AG04450 (cell line): Measurements from ENCODE around the gene MDC1. TPM values are rescaled to one million over a fixed set of nuclear protein-coding genes. Genes with fewer than 3 reads are reported as not detected.

Experiments used
- CTCF ChIA-PET: fragments of 300-600, 350-600 bp; formaldehyde crosslinking; extraction: SDS; loops from one replicate; lab custom pipeline; 2022; ENCODE audit warnings: antibody characterized with exemption, inconsistent platforms; lab: Charles Lee
- POLR2A ChIA-PET: fragments of 350-600 bp; formaldehyde crosslinking; extraction: SDS; loops from one replicate; lab custom pipeline; 2021; ENCODE audit warnings: antibody characterized with exemption, inconsistent platforms; lab: Yijun Ruan, JAX
- DNase-seq: peaks from one replicate; pipeline ENCODE4 v3.0.0-alpha.2; 2011; ENCODE audit warnings: low read depth, low spot score
- H3K27ac ChIP-seq: one replicate; pipeline ENCODE4 v1.5.1; 2012; ENCODE audit warnings: low read depth, low read length, control low read depth
- H3K27me3 ChIP-seq: one replicate; pipeline ENCODE4 v1.6.0; 2012; ENCODE audit warnings: low read length; ENCODE audit not compliant: control insufficient read depth, insufficient read depth
- H3K4me3 ChIP-seq: 2 replicates; pipeline ENCODE4 v1.5.1; 2011; ENCODE audit warnings: mild to moderate bottlenecking, low read depth, low read length, control low read depth
- H3K9me3 ChIP-seq: 2 replicates; pipeline ENCODE4 v1.5.1; 2012; ENCODE audit warnings: low read length; ENCODE audit not compliant: control insufficient read depth, insufficient read depth
- CTCF ChIP-seq: IDR thresholded peaks from 2 replicates; pipeline ENCODE4 v1.5.1; 2011; ENCODE audit warnings: low read depth, low read length, control low read depth, inconsistent platforms
- polyA plus RNA-seq: library from polyadenylated mRNA; depleted of rRNA; stranded (reverse); fragments of >200 nt; gene quantifications from 2 replicates; pipeline ENCODE4 v1.2.3, GENCODE V29; 2011

The MDC1 gene
- polyA plus RNA-seq, 1 experiment: 4.1 TPM

GRCh38 chr6:30657454-30657853, 59.6 kb downstream of the MDC1 start:
- DNase-seq: no peak
- CTCF ChIA-PET: no interaction called here
- H3K4me3 ChIP-seq: no peak overlapping the region
- no peaks in the 10 kb centered on the region for H3K27me3 ChIP-seq
- no peaks in the 10 kb centered on the region for H3K9me3 ChIP-seq
- TF ChIP-seq CTCF: no peak
- no peak overlapping the region for H3K27ac ChIP-seq
- POLR2A ChIA-PET: no interaction called here

- TF ChIP-seq CTCF: no peak
- POLR2A ChIA-PET: no interaction called here
- no peak overlapping the region for H3K4me3 ChIP-seq
- CTCF ChIA-PET: interaction anchor here (1.2 kb wide), 1 partner anchor 16 kb away, joined by 4 read pairs; the partner anchor contains the start of gene DHX16
- no peaks in the 10 kb centered on the region for H3K27me3 ChIP-seq
- no peak for DNase-seq
- no peaks in the 10 kb centered on the region for H3K9me3 ChIP-seq
- peak overlapping the region; percentile 21 for H3K27ac ChIP-seq
Observed at GRCh38 chr6:30656513-30656912, 60.6 kb downstream of the MDC1 start.

- TF ChIP-seq CTCF: no peak
- CTCF ChIA-PET: interaction anchor here (1.2 kb wide), 1 partner anchor 17 kb away, joined by 4 read pairs; the partner anchor contains the start of gene DHX16
- Histone ChIP-seq H3K27ac (peak overlapping the region; percentile 21), H3K9me3 (no peaks in the 10 kb centered on the region), H3K4me3 (no peak overlapping the region), H3K27me3 (no peaks in the 10 kb centered on the region)
- POLR2A ChIA-PET: no interaction called here
- no peak for DNase-seq
Observed at GRCh38 chr6:30655743-30656094, 61.4 kb downstream of the MDC1 start.

- Histone ChIP-seq H3K27ac (no peak overlapping the region), H3K27me3 (no peaks in the 10 kb centered on the region), H3K9me3 (no peaks in the 10 kb centered on the region), H3K4me3 (no peak overlapping the region)
- POLR2A ChIA-PET: no interaction called here
- CTCF ChIA-PET: interaction anchor here (0.5 to 1.2 kb wide), 2 partner anchors 17 to 686 kb away, joined by 3 to 4 read pairs; partner anchors contain the start of gene DHX16
- DNase-seq: no peak
- TF ChIP-seq CTCF: no peak
Observed at GRCh38 chr6:30654798-30655742, 62.0 kb downstream of the MDC1 start.

- Histone ChIP-seq H3K4me3 (no peak overlapping the region), H3K27me3 (no peaks in the 10 kb centered on the region), H3K27ac (no peak overlapping the region), H3K9me3 (no peaks in the 10 kb centered on the region; the same call in 1 of the 2 replicates)
- ChIA-PET POLR2A (interaction anchor here (0.6 to 1.0 kb wide), 2 partner anchors 10 to 22 kb away, joined by 3 to 5 read pairs; no protein-coding TSS in a partner anchor), CTCF (interaction anchor here (0.7 to 0.9 kb wide), 2 partner anchors 9 to 21 kb away, joined by 3 to 4 read pairs; partner anchors contain the start of gene DHX16)
- DNase-seq: no peak
- TF ChIP-seq CTCF: no peak
Observed at GRCh38 chr6:30651143-30651542, 65.9 kb downstream of the MDC1 start.
